Effector memory CD8-positive, alpha-beta T cell (primary cell): ENCODE results near the gene AP3S2.

Experiments
- ATAC-seq: fragments of 150-1000 bp; cut with Tn5 transposase; replicated peaks from 2 replicates; pipeline ENCODE4 v1.10.0; 2021; ENCODE audit warnings: mild to moderate bottlenecking, moderate library complexity
- DNase-seq, 3 experiments: peaks; one replicate each; pipeline ENCODE4 v3.0.0; 2021
- H3K27ac Mint-ChIP-seq, 2 donors: one replicate each; pipeline ENCODE4 v1.8.0; 2022; ENCODE audit warnings: mild to moderate bottlenecking in 2 of 2, mixed read lengths in 2 of 2, moderate library complexity in 2 of 2
- H3K27me3 Mint-ChIP-seq, 2 donors: one replicate each; pipeline ENCODE4 v1.8.0; 2022; ENCODE audit warnings: mixed read lengths in 2 of 2
- H3K36me3 Mint-ChIP-seq: one replicate; pipeline ENCODE4 v1.8.0; 2022; ENCODE audit warnings: mild to moderate bottlenecking, moderate library complexity, mixed read lengths; ENCODE audit not compliant: insufficient read depth
- H3K4me1 Mint-ChIP-seq, 2 donors: one replicate each; pipeline ENCODE4 v1.8.0; 2022; ENCODE audit warnings: low read depth in 2 of 2, mixed read lengths in 2 of 2
- H3K4me3 Mint-ChIP-seq, 2 donors: one replicate each; pipeline ENCODE4 v1.8.0; 2022; ENCODE audit warnings: mild to moderate bottlenecking in 2 of 2, mixed read lengths in 2 of 2, moderate library complexity in 2 of 2
- H3K9me3 Mint-ChIP-seq, 2 donors: one replicate each; pipeline ENCODE4 v1.8.0; 2022; ENCODE audit warnings: mixed read lengths in 2 of 2

The AP3S2 gene

GRCh38 chr15:89808160-89808870, 85.5 kb downstream of the AP3S2 start:
- H3K27ac Mint-ChIP-seq = no peak overlapping the region
- H3K9me3 Mint-ChIP-seq = no peaks in the 10 kb centered on the region
- H3K4me1 Mint-ChIP-seq = no peaks in the 10 kb centered on the region
- H3K27me3 Mint-ChIP-seq = peaks cover 11 to 52% of the 10 kb centered on the region in 2 donors
- H3K36me3 Mint-ChIP-seq = peaks cover 6% of the 10 kb centered on the region
- H3K4me3 Mint-ChIP-seq = no peak overlapping the region
- DNase-seq = no peak
- no peak for ATAC-seq

DNA sequence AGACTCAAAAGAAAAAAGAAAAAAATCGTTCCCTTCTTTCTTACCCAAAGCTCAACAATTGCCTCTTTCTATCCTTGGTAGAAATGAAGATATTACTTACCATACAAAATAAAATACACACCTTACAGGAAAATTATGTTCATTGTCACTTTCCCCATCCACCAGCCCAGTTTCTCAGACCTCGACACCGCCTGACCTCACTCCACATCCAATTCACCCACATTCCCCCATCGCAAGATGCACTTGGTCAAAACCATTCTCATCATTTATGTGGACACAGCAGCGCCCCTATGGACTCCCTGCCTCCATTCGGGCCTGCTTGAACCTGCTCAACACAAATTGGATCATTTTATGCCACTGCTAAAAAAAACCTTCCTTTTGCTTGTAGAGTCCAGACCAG, 86.1 kb downstream of the AP3S2 start:
- H3K27ac Mint-ChIP-seq = no peak overlapping the region
- peaks cover 6% of the 10 kb centered on the region for H3K36me3 Mint-ChIP-seq
- DNase-seq = no peak
- H3K9me3 Mint-ChIP-seq = no peaks in the 10 kb centered on the region
- H3K27me3 Mint-ChIP-seq = peaks cover 14 to 50% of the 10 kb centered on the region in 2 donors
- no peak for ATAC-seq
- no peak overlapping the region for H3K4me3 Mint-ChIP-seq
- H3K4me1 Mint-ChIP-seq = no peaks in the 10 kb centered on the region

DNA sequence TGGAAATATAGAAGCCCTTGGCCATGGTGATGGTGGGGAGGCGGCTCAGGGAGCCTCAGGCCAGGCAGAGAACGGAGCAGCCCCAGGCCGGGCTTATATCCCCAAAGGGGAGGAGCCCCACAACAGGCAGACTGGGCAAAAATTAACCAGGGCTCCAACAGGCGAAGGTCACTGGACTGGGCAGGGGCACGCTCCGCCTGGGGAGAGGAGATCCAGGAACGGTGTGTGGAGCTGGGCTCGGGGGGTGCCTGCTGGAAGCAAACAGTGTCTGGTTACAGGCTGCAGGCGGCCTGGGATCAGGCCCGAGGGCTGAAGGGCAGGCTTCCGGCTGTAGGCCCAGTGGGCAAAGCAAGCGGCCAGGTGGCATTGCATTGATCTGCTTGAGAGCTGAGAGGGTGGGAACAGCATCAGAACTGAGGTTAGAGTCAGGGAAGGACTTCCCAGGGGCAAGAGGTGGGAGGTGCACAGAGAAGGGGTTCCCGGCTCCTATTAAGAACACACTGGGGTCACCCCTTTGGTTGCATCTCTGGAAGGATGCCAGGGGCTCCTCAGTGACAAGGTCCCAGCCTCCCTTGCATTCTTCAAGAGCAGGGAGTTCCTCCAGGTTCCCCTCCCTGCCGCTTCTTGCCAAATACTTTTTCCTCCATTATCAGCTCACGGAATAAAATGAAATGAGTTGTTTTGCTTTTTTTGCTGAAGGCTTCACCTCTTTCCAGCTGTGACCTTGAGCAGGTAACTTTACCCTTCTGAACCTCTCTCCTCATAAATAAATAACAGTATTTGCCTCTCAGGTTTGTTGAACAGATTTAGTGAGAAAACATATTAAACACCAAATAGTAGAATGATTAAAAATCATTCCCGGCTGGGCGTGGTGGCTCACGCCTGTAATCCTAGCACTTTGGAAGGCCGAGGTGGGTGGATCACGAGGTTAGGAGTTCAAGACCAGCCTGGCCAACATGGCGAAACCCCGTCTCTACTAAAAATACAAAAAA, 86.9 kb downstream of the AP3S2 start:
- Mint-ChIP-seq H3K27me3 (peaks cover 15 to 50% of the 10 kb centered on the region in 2 donors), H3K4me3 (no peak overlapping the region), H3K4me1 (peaks cover 0 to 3% of the 10 kb centered on the region in 2 donors), H3K9me3 (no peaks in the 10 kb centered on the region), H3K27ac (no peak overlapping the region), H3K36me3 (peaks cover 6% of the 10 kb centered on the region)
- ATAC-seq = no peak
- DNase-seq = no peak

- Mint-ChIP-seq H3K36me3 (peaks cover 6% of the 10 kb centered on the region), H3K4me3 (no peak overlapping the region), H3K27me3 (peaks cover 19 to 53% of the 10 kb centered on the region in 2 donors), H3K9me3 (no peaks in the 10 kb centered on the region), H3K27ac (no peak overlapping the region), H3K4me1 (peaks cover 0 to 3% of the 10 kb centered on the region in 2 donors)
- DNase-seq = no peak
- ATAC-seq = no peak
Observed at GRCh38 chr15:89806210-89806558, 87.6 kb downstream of the AP3S2 start.

DNA sequence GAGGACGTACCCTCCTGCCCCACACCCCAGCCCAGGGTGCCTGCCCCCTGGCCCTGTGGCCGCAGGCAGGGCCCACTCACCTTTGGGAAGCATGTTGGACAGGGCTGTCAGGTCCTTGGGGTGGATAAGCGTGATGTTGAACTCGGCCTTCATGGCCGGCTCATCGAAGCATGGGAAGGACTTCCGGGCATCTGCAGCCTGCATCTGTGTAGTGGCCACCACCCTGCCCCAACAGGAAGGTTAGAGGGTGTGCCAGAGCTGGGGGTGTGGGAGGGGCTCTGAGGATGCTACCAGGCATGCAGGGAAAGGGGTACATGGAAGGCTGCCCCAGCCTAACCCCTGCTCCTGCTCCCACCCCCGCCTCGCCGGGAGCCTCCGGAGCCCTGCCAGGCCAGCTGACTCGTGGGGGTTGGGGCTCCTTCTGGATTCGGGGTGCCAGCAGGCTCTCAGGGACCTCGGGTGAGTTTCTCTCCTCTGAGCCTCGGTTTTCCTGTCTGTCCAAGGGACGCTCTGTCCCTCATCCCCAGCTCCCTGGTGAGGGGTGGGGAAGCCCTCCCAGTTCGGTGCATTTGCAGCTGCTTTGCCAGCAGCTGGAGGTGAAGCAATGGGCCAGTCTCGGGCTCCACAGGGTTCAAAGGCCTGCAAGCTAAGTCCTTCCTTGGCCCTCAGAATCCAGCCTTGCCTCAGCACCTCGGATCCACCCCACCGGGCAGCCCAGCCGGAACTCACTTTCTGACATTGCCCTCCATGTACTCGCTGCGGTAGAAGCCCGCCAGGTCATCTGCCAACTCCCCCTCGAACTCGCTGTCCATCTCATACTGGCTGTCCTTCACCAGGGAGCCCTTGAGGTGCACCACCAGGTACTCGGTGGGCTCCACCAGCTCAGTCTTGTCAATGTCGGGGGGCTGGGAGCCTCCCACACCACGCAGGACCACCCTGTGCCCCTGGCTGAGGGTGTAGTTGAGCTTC, 88.3 kb downstream of the AP3S2 start:
- Mint-ChIP-seq H3K36me3 (peaks cover 6% of the 10 kb centered on the region), H3K9me3 (no peaks in the 10 kb centered on the region), H3K27me3 (peaks cover 19 to 53% of the 10 kb centered on the region in 2 donors), H3K4me1 (peaks cover 0 to 3% of the 10 kb centered on the region in 2 donors), H3K27ac (no peak overlapping the region), H3K4me3 (no peak overlapping the region)
- ATAC-seq (no peak), DNase-seq (no peak)

GRCh38 chr15:89803941-89804800, 89.6 kb downstream of the AP3S2 start:
- Mint-ChIP-seq H3K27ac (no peak overlapping the region), H3K4me1 (peaks cover 0 to 3% of the 10 kb centered on the region in 2 donors), H3K27me3 (peaks cover 26 to 55% of the 10 kb centered on the region in 2 donors), H3K36me3 (peaks cover 6% of the 10 kb centered on the region), H3K9me3 (no peaks in the 10 kb centered on the region), H3K4me3 (no peak overlapping the region)
- no peak for ATAC-seq
- no peak for DNase-seq

DNA sequence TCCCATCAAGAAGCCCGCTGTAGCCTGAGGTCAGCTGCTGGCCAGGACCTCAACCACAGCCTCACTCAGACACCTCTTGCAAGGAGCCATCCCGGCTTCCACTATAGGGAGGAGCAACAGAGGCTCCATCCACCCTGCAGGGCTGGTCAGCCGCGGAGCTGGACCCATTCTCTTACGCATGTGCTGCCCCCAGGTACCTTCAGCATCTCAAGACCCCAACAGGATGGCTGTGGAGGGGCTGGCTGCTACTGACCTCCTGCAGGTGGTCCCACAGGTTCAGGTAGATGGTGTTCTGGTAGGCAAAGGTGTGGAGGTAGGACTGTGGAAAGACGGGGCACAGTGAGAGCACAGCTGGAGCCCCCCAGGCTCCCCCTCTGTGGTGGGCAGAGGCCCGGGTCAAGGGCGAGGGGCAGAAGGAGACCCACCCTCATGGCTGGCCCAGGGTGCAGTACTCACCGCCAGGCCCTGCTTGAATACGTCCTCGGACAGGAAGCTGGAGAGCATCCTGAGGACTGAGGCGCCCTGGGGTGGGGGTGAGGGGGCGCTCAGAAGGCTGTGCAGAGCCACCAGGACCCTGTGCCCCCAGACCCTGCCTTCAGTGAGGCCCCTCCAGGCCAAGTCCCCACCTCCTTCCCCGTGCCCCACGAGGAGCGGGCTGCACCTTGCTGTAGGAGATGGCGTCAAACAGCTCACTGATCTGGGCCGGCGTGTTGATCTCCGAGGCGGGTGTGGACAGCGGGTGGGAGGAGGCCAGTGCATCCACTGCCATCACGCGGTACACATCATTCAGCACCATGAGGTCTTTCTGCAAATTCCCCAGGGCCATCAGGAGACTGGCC, 90.6 kb downstream of the AP3S2 start:
- no peaks in the 10 kb centered on the region for H3K9me3 Mint-ChIP-seq
- H3K4me3 Mint-ChIP-seq = no peak overlapping the region
- no peak for DNase-seq
- H3K27ac Mint-ChIP-seq = no peak overlapping the region
- peaks cover 5% of the 10 kb centered on the region for H3K36me3 Mint-ChIP-seq
- no peak for ATAC-seq
- H3K27me3 Mint-ChIP-seq = peaks cover 26 to 56% of the 10 kb centered on the region in 2 donors
- H3K4me1 Mint-ChIP-seq = peaks cover 0 to 3% of the 10 kb centered on the region in 2 donors

DNA sequence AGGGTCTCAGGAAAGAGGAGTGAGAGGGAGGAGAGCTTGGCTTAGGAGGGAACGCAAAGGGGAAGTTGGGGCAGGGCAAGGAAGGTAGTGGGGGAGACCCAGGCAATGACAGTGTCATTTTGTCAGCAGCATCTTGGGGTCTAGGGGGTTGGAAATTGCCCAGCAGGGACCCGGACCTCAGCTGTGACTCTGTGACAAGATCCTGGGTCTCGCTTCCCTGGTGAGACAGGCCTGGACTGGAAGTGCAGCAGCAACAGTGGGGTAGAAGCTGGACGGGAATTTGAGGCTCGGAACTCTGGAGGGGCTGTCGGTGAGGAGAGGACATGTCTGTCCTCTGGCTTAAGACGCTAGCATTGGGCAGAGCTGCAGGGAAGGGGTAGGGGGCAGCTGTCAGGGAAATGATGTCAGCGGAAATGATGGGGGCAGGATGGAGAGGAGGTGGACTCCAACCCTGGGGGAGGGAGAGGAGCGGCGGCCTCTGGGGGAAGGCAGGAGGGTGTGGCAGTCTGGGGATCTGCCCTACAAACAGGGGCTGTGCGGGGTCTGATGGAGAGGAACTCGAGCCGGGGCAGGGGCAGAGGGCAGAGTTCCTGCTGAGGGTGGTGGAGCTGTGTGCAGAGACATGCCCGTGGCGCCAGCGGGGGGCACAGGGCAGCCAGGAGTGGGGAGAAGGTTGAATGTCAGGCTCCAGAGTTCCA, 91.4 kb downstream of the AP3S2 start:
- H3K27me3 Mint-ChIP-seq = peaks cover 26 to 56% of the 10 kb centered on the region in 2 donors
- peaks cover 0 to 3% of the 10 kb centered on the region in 2 donors for H3K4me1 Mint-ChIP-seq
- peaks cover 3% of the 10 kb centered on the region for H3K36me3 Mint-ChIP-seq
- DNase-seq (no peak), ATAC-seq (no peak)
- H3K27ac Mint-ChIP-seq = no peak overlapping the region
- H3K9me3 Mint-ChIP-seq = no peaks in the 10 kb centered on the region
- H3K4me3 Mint-ChIP-seq = no peak overlapping the region

GRCh38 chr15:89801471-89802195, 92.2 kb downstream of the AP3S2 start:
- H3K9me3 Mint-ChIP-seq = no peaks in the 10 kb centered on the region
- H3K4me3 Mint-ChIP-seq = no peak overlapping the region
- H3K27me3 Mint-ChIP-seq = peaks cover 26 to 56% of the 10 kb centered on the region in 2 donors
- H3K4me1 Mint-ChIP-seq = peaks cover 0 to 3% of the 10 kb centered on the region in 2 donors
- H3K27ac Mint-ChIP-seq = no peak overlapping the region
- no peak for DNase-seq
- H3K36me3 Mint-ChIP-seq = peaks cover 3% of the 10 kb centered on the region
- no peak for ATAC-seq

GRCh38 chr15:89799918-89800498, 93.8 kb downstream of the AP3S2 start:
- ATAC-seq = no peak
- H3K36me3 Mint-ChIP-seq = no peaks in the 10 kb centered on the region
- peaks cover 26 to 52% of the 10 kb centered on the region in 2 donors for H3K27me3 Mint-ChIP-seq
- H3K9me3 Mint-ChIP-seq = no peaks in the 10 kb centered on the region
- H3K4me1 Mint-ChIP-seq = peaks cover 0 to 3% of the 10 kb centered on the region in 2 donors
- DNase-seq = no peak
- no peak overlapping the region for H3K27ac Mint-ChIP-seq
- H3K4me3 Mint-ChIP-seq = no peak overlapping the region
